ENCODE data around the gene LCORL.

- TF ChIP-seq POLR2A (IDR thresholded peaks at IDR 0.05) (no peak), CTCF (IDR thresholded peaks at IDR 0.05) (no peak)
These were observed 52.8 kb downstream of the LCORL start for GRCh38 chr4:17968721-17969120.

Data from esophagus squamous epithelium (tissue), 4 donors.